Chondrocyte (in vitro differentiated cells): ENCODE results near the gene MRPL36. TPM values are rescaled to one million over a fixed set of nuclear protein-coding genes. Genes with fewer than 3 reads are reported as not detected.

Experiments
- DNase-seq: peaks from one replicate; pipeline ENCODE4 v3.0.0; 2021; ENCODE audit warnings: mixed read lengths, low spot score
- H3K27ac Mint-ChIP-seq: one replicate; pipeline ENCODE4 v1.8.0; 2021; ENCODE audit warnings: mild to moderate bottlenecking, moderate library complexity, mixed read lengths; ENCODE audit not compliant: unreplicated experiment
- H3K27me3 Mint-ChIP-seq: 2 replicates; pipeline ENCODE4 v1.8.0; 2021; ENCODE audit warnings: low read depth, mixed read lengths
- H3K36me3 Mint-ChIP-seq: 2 replicates; pipeline ENCODE4 v1.8.0; 2021; ENCODE audit warnings: low read depth, mixed read lengths
- H3K4me1 Mint-ChIP-seq: 2 replicates; pipeline ENCODE4 v1.8.0; 2021; ENCODE audit warnings: low read depth, mild to moderate bottlenecking, mixed read lengths
- H3K4me3 Mint-ChIP-seq: one replicate; pipeline ENCODE4 v1.8.0; 2021; ENCODE audit warnings: mild to moderate bottlenecking, moderate library complexity, mixed read lengths; ENCODE audit not compliant: unreplicated experiment
- H3K9me3 Mint-ChIP-seq: 2 replicates; pipeline ENCODE4 v1.8.0; 2021; ENCODE audit warnings: low read depth, mixed read lengths
- long read RNA-seq: library from polyadenylated mRNA; stranded (forward); transcript quantifications from one replicate; pipeline ENCODE4 v2.0.0, GENCODE V29; 2021
- total RNA-seq: library from RNA; stranded (reverse); gene quantifications from 3 replicates; pipeline ENCODE4 v1.2.1, GENCODE V29; 2021
- TF ChIP-seq, protein P1 (sequence below): fragments of 200-600 bp; sonication (generic); IDR thresholded peaks from 2 replicates; pipeline ENCODE4 v1.5.0; 2021; ENCODE audit warnings: antibody characterized with exemption, mild to moderate bottlenecking, moderate library complexity

Gene MRPL36
- 37.4 to 50.8 TPM (median 48.3 TPM) in 3 replicates for total RNA-seq
- long read RNA-seq, transcript MRPL36-204 (2 exons, 686 nt), result minor isoform, 20 of 61 reads
- long read RNA-seq, transcript MRPL36-202 (2 exons, 610 nt), result major isoform, 26 of 61 reads
- long read RNA-seq, partial matches to known transcripts, result 0 of 61 reads
- long read RNA-seq, other reads (novel, unspliced or antisense), result 15 of 61 reads

- DNase-seq, result no peak
- Mint-ChIP-seq H3K4me1 (peaks cover 40% of the 10 kb centered on the region), H3K27ac (peak within 1 kb of the TSS; percentile 100), H3K9me3 (no peaks in the 10 kb centered on the region), H3K4me3 (peak within 1 kb of the TSS; percentile 99), H3K36me3 (peaks cover 15% of the 10 kb centered on the region), H3K27me3 (no peaks in the 10 kb centered on the region)
- TF ChIP-seq, protein P1, sequence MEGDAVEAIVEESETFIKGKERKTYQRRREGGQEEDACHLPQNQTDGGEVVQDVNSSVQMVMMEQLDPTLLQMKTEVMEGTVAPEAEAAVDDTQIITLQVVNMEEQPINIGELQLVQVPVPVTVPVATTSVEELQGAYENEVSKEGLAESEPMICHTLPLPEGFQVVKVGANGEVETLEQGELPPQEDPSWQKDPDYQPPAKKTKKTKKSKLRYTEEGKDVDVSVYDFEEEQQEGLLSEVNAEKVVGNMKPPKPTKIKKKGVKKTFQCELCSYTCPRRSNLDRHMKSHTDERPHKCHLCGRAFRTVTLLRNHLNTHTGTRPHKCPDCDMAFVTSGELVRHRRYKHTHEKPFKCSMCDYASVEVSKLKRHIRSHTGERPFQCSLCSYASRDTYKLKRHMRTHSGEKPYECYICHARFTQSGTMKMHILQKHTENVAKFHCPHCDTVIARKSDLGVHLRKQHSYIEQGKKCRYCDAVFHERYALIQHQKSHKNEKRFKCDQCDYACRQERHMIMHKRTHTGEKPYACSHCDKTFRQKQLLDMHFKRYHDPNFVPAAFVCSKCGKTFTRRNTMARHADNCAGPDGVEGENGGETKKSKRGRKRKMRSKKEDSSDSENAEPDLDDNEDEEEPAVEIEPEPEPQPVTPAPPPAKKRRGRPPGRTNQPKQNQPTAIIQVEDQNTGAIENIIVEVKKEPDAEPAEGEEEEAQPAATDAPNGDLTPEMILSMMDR, result no peak
Observed at GRCh38 chr5:1799602-1800471, at the start of gene MRPL36. Gene MRPL36, minus strand, starts transcription at chr5:1799837. Its CDS starts 902 bp downstream, at chr5:1798935.

- TF ChIP-seq, protein P1, result no peak
- Mint-ChIP-seq H3K4me1 (no peaks in the 10 kb centered on the region), H3K27ac (no peak overlapping the region), H3K36me3 (no peaks in the 10 kb centered on the region), H3K4me3 (no peak overlapping the region), H3K27me3 (peaks cover 44% of the 10 kb centered on the region), H3K9me3 (no peaks in the 10 kb centered on the region)
- peak; percentile 78 for DNase-seq
Observed at GRCh38 chr5:1847611-1848010, 48.0 kb upstream of the MRPL36 start.

DNA sequence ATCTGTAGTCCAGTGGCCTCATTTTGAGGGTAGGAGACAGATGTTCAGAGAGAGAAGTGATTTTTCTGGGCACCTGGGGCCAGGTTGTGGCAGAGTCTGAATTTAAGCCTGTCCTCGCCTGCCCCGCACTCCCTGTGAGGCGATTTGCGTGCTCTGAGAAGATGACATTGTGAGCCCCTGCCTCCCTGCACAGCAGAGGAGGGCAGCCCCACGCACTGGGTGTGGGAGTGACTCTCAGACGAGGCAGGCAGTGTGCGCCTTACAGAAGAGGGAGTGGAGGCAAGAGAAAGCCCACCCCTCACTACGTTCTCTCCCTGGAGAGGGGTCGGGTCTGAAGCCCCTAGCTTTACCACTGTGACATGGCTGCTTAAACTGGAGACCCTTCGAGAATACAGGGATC is 47.4 kb upstream of the MRPL36 start:
- peak; percentile 52 for DNase-seq
- no peak overlapping the region for H3K27ac Mint-ChIP-seq
- no peaks in the 10 kb centered on the region for H3K9me3 Mint-ChIP-seq
- H3K4me3 Mint-ChIP-seq, result no peak overlapping the region
- no peaks in the 10 kb centered on the region for H3K36me3 Mint-ChIP-seq
- H3K4me1 Mint-ChIP-seq, result no peaks in the 10 kb centered on the region
- H3K27me3 Mint-ChIP-seq, result peaks cover 46% of the 10 kb centered on the region
- TF ChIP-seq, protein P1, result no peak

- Mint-ChIP-seq H3K27me3 (peaks cover 42% of the 10 kb centered on the region), H3K4me3 (no peak overlapping the region), H3K27ac (no peak overlapping the region), H3K4me1 (no peaks in the 10 kb centered on the region), H3K36me3 (no peaks in the 10 kb centered on the region), H3K9me3 (no peaks in the 10 kb centered on the region)
- TF ChIP-seq, protein P1, result no peak
- peak; percentile 76 for DNase-seq
Observed at GRCh38 chr5:1846583-1846982, 46.9 kb upstream of the MRPL36 start.

DNA sequence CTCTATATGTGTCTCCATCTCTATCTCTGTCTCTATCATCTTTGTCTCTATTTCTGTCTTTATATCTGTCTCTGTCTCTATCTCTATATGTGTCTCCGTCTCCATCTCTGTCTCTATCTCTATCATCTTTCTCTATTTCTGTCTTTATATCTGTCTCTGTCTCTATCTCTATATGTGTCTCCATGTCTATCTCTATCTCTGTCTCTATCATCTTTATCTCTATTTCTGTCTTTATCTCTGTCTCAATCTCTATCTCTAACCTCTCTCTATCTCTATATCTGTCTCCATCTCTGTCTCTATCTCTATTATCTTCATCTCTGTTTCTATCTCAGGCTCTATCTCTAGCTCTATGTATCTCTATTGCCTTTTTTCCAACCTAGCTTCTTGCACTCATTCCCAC is 46.1 kb upstream of the MRPL36 start:
- H3K9me3 Mint-ChIP-seq, result no peaks in the 10 kb centered on the region
- no peak overlapping the region for H3K4me3 Mint-ChIP-seq
- no peak overlapping the region for H3K27ac Mint-ChIP-seq
- H3K27me3 Mint-ChIP-seq, result peaks cover 43% of the 10 kb centered on the region
- no peaks in the 10 kb centered on the region for H3K4me1 Mint-ChIP-seq
- no peaks in the 10 kb centered on the region for H3K36me3 Mint-ChIP-seq
- TF ChIP-seq, protein P1, result no peak
- DNase-seq, result no peak
